ENCODE results near the gene INHBA. TPM values are rescaled to one million over a fixed set of nuclear protein-coding genes. Genes with fewer than 3 reads are reported as not detected.
A peak's percentile ranks its signal among the peaks of the same experiment; 100 is the strongest.

Gene INHBA
- total and polyA plus RNA-seq, 8 donors, result 0.81 to 16.7 (median 1.1) TPM

GRCh38 chr7:41708581-41709358 is 5.9 kb upstream of the INHBA start:
- H3K27me3 ChIP-seq, result no peaks in the 10 kb centered on the region
- peaks cover 0 to 18% of the 10 kb centered on the region in 2 donors for H3K4me1 ChIP-seq
- ATAC-seq (no peak), DNase-seq (no peak)
- H3K27ac ChIP-seq, result no peak overlapping the region
- TF ChIP-seq CTCF (IDR thresholded peaks at IDR 0.05), result no peak
- intact Hi-C loops (cut with DNase I), result no loop called here
- no peak overlapping the region for H3K4me3 ChIP-seq
- no peaks in the 10 kb centered on the region for H3K36me3 ChIP-seq
- H3K9me3 ChIP-seq, result no peaks in the 10 kb centered on the region

DNA sequence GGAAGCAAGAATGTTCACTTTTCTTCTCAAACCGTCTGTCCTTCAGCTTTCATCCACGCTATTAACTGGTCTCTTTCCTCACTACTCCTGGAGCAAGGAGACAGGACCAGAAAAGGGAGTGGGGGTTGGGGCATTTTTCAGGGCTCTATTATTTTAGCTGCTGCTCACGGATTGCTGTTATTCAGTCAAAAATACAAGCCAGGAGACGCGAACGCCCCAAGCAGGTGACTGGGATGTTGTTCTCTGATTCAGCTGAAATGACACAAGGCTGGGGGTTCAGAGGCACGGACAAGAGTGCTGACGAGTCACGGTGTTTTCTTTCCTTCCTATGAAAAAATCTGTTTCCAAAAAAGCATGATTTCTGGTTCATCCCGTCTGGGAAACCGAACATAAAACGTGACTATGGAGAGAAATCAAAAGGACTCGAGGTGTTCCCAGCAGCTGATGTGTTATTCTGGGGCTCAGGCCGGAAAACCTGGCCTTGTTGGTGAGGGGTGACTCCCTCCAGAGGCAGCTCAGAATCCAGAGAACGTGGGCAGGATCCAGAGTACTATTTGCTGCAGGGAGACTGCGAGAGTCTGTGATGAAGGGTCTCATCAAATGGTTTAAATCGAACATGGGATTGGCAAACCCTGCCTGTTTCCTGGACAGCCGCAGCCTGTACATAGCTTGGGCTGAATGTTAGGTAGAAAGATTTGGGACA is 3.5 kb upstream of the INHBA start:
- intact Hi-C loops (cut with DNase I), result no loop called here
- TF ChIP-seq CTCF (IDR thresholded peaks at IDR 0.05), result no peak
- Histone ChIP-seq H3K4me3 (no peak overlapping the region), H3K27ac (no peak overlapping the region), H3K9me3 (no peaks in the 10 kb centered on the region), H3K4me1 (peaks cover 0 to 20% of the 10 kb centered on the region in 2 donors), H3K27me3 (peaks cover 0 to 12% of the 10 kb centered on the region in 2 donors), H3K36me3 (no peaks in the 10 kb centered on the region)
- DNase-seq (no peak), ATAC-seq (no peak)

- H3K4me3 ChIP-seq, result peak overlapping the region; percentile 41 to 46
- no peaks in the 10 kb centered on the region for H3K9me3 ChIP-seq
- H3K36me3 ChIP-seq, result no peaks in the 10 kb centered on the region
- intact Hi-C loops (cut with DNase I), result no loop called here
- H3K27ac ChIP-seq, result peak overlapping the region; percentile 67 to 84
- DNase-seq (peak; percentile 44 to 97 (median 88)), ATAC-seq (peak; percentile 98)
- peaks cover 0 to 21% of the 10 kb centered on the region in 2 donors for H3K4me1 ChIP-seq
- H3K27me3 ChIP-seq, result peaks cover 0 to 21% of the 10 kb centered on the region in 2 donors
- peak; percentile 49 to 69 for TF ChIP-seq CTCF (IDR thresholded peaks at IDR 0.05)
Observed at GRCh38 chr7:41705109-41705901, 2.4 kb upstream of the INHBA start.

DNA sequence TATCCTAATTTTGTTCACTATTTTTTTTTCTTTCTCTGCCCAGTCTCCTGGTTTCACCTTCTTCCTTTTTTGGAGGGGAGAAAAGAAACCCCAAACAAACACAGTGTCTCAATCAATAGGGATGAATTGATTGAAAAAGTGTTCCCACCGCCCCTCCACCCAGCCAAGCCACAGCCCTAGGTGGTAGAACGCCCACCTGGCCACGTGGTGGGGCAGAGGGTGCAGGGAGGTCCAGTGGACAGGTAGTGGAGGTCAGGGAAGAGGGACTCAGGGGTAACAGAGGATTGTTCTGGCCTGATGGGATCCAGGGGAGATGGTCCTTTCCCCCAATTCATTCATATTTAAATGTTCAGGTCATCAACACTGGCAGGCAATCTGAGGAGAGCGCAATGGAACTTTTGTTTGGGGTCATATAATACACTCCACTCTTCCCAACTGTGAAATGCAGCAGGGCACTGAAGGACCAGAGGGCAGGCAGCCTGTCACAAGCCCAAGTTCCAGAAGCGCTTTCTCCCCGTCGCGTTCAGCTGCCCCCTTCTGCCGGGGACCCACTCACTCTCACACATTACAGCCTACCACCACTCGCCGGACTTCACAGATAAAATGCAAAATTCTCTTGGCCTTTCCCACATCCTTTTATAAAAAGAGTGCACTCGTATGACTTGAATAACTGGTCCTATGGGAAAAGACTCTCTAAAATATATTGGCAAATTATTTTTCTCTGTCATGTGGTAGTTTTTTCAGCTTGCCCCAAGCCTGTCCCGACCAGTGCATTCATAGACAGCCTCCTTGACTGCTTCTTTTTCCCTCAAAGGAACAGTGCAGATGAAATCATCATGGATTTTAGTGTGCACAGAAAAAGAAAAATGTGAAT is 1.6 kb downstream of the INHBA start:
- Histone ChIP-seq H3K9me3 (no peaks in the 10 kb centered on the region), H3K4me3 (no peak overlapping the region), H3K36me3 (no peaks in the 10 kb centered on the region), H3K27me3 (peaks cover 3 to 47% of the 10 kb centered on the region in 2 donors), H3K27ac (no peak overlapping the region), H3K4me1 (peaks cover 0 to 35% of the 10 kb centered on the region in 2 donors)
- intact Hi-C loops (cut with DNase I), result no loop called here
- ATAC-seq (no peak), DNase-seq (no peak)
- TF ChIP-seq CTCF (IDR thresholded peaks at IDR 0.05), result no peak

Measured in left lung (tissue), 10 donors.